K562 (cell line): ENCODE data around the gene PARD3B. TPM values are rescaled to one million over a fixed set of nuclear protein-coding genes. Genes with fewer than 3 reads are reported as not detected.

Experiments
- ATAC-seq: fragments of 200-7000 bp; cut with Tn5 transposase; 3 replicates; pipeline ENCODE4 v1.9.1; 2020; ENCODE audit warnings: moderate library complexity
- BruUV-seq: library from RNA; stranded (reverse); fragments of 400-500 nt; replicated peaks from 2 replicates; lab custom pipeline; 2021; lab: Mats Ljungman, UMichigan
- CTCF ChIA-PET: fragments of 300-600 bp; formaldehyde crosslinking; extraction: SDS; loops from one replicate; lab custom pipeline; 2021; ENCODE audit warnings: low intra/inter-chr PET ratio; lab: Yijun Ruan, JAX
- POLR2A ChIA-PET: fragments of 300-600, 350-650 bp; sonication (Branson Sonifier 250); formaldehyde crosslinking; extraction: SDS; loops from one replicate; lab custom pipeline; 2021; ENCODE audit warnings: antibody characterized with exemption, inconsistent platforms; lab: Yijun Ruan, JAX
- DNase-seq, 4 experiments: peaks; one replicate each; pipeline versions ENCODE4 v3.0.0 to v3.0.0-alpha.2; 2011 to 2018; ENCODE audit warnings: low spot score in 3 of 4, mixed read lengths in 3 of 4; ENCODE audit errors: extremely low read depth in 1 of 4
- FAIRE-seq: peaks from 2 replicates; lab custom pipeline; 2011; peaks lifted over from hg19 to GRCh38; lab: Jason Lieb, UNC
- H2AFZ ChIP-seq: 2 replicates; pipeline ENCODE4 v1.6.0; 2011; ENCODE audit warnings: low read depth, low read length, control low read depth, inconsistent platforms
- H3K27ac ChIP-seq: fragments of 200-600 bp; 3 replicates; pipeline ENCODE4 v1.8.0; 2011; ENCODE audit warnings: low read depth, mild to moderate bottlenecking, control low read depth, inconsistent platforms, low read length, moderate library complexity, mixed read lengths; ENCODE audit errors: extremely low read depth
- H3K27me3 ChIP-seq, 2 experiments: fragments of 300-600 bp in 1 of 2; 2 replicates in 1 of 2; 3 replicates in 1 of 2; pipeline versions ENCODE4 v1.6.0 to v1.8.0; 2011; ENCODE audit warnings: inconsistent platforms in 2 of 2, low read length in 2 of 2, mild to moderate bottlenecking in 1 of 2, mixed read lengths in 1 of 2, moderate library complexity in 1 of 2; ENCODE audit not compliant: control insufficient read depth in 2 of 2, insufficient read depth in 2 of 2
- H3K36me3 ChIP-seq: fragments of 300-600 bp; 3 replicates; pipeline ENCODE4 v1.8.0; 2011; ENCODE audit warnings: mild to moderate bottlenecking, low read length, inconsistent platforms; ENCODE audit not compliant: control insufficient read depth, insufficient read depth
- H3K4me1 ChIP-seq, 2 experiments: fragments of 200-600 bp in 1 of 2; replicated peaks in 1 of 2; 2 replicates in 1 of 2; 3 replicates in 1 of 2; pipeline versions ENCODE4 v1.5.1 to v1.8.0; 2011; ENCODE audit warnings: inconsistent platforms in 2 of 2, low read length in 2 of 2, mild to moderate bottlenecking in 1 of 2, mixed read lengths in 1 of 2, moderate library complexity in 1 of 2; ENCODE audit not compliant: control insufficient read depth in 2 of 2, insufficient read depth in 2 of 2
- H3K4me2 ChIP-seq: 2 replicates; pipeline ENCODE4 v1.6.1; 2011; ENCODE audit warnings: low read length, control low read depth, inconsistent platforms, mixed read lengths; ENCODE audit not compliant: insufficient read depth
- H3K4me3 ChIP-seq: fragments of 200-600 bp; sonication (generic), shearing (Covaris generic); 2 replicates; pipeline ENCODE4 v1.5.1; 2016; ENCODE audit warnings: control low read depth, inconsistent platforms
- H3K79me2 ChIP-seq: fragments of 200-600 bp; 3 replicates; pipeline ENCODE4 v1.8.0; 2011; ENCODE audit warnings: low read length, inconsistent platforms; ENCODE audit not compliant: control insufficient read depth, insufficient read depth
- H3K9ac ChIP-seq, 2 experiments: 2 replicates each; pipeline versions ENCODE4 v1.6.0 to v1.6.1; 2011; ENCODE audit warnings: low read depth in 2 of 2, low read length in 2 of 2, control low read depth in 1 of 2, inconsistent platforms in 1 of 2, mild to moderate bottlenecking in 1 of 2, mixed read lengths in 1 of 2; ENCODE audit not compliant: insufficient read depth in 1 of 2
- H3K9me1 ChIP-seq: one replicate; pipeline ENCODE4 v1.6.0; 2011; ENCODE audit warnings: inconsistent platforms, mild to moderate bottlenecking, low read length, moderate library complexity; ENCODE audit not compliant: control insufficient read depth, insufficient read depth
- H3K9me3 ChIP-seq: replicated peaks from 2 replicates; pipeline ENCODE4 v1.5.1; 2011; ENCODE audit warnings: low read depth, low read length, inconsistent platforms; ENCODE audit not compliant: control insufficient read depth, insufficient read depth
- H4K20me1 ChIP-seq: replicated peaks from 2 replicates; pipeline ENCODE4 v1.6.1; 2011; ENCODE audit warnings: low read length, inconsistent platforms, mixed read lengths; ENCODE audit not compliant: control insufficient read depth, insufficient read depth
- E2F6 ChIP-seq, 2 experiments: IDR thresholded peaks; 2 replicates each; pipeline ENCODE4 v1.6.1; 2011; ENCODE audit warnings: borderline replicate concordance in 1 of 2, control low read depth in 1 of 2, low read depth in 1 of 2, low read length in 1 of 2, mild to moderate bottlenecking in 1 of 2, mixed read lengths in 1 of 2, moderate library complexity in 1 of 2; ENCODE audit not compliant: insufficient read depth in 1 of 2, insufficient read length in 1 of 2, poor library complexity in 1 of 2, severe bottlenecking in 1 of 2; ENCODE audit errors: extremely low read depth in 1 of 2
- HCFC1 ChIP-seq: IDR thresholded peaks from 2 replicates; pipeline ENCODE4 v1.6.1; 2012; ENCODE audit warnings: low read depth, low read length, improper control_type of control experiment
- HDAC6 ChIP-seq: IDR thresholded peaks from 2 replicates; pipeline ENCODE4 v1.6.1; 2012; ENCODE audit warnings: low read depth, mild to moderate bottlenecking, control low read depth, inconsistent platforms, low read length, moderate library complexity
- NEUROD1 ChIP-seq: fragments of 150-350 bp; IDR thresholded peaks from 2 replicates; pipeline ENCODE4 v1.6.1; 2014; ENCODE audit warnings: borderline replicate concordance, low read length, low read depth; ENCODE audit not compliant: partially characterized antibody
- PTRF ChIP-seq: fragments of 450-650 bp; IDR thresholded peaks from 2 replicates; pipeline ENCODE4 v1.6.1; 2016; ENCODE audit warnings: mild to moderate bottlenecking, missing genetic modification characterization, missing compliant biosample characterization
- PYGO2 ChIP-seq: fragments of 450-650 bp; IDR thresholded peaks from 2 replicates; pipeline ENCODE4 v1.6.1; 2016; ENCODE audit warnings: mild to moderate bottlenecking, missing genetic modification characterization, moderate library complexity, missing compliant biosample characterization
- SRSF3 ChIP-seq: fragments of 200-400 bp; formaldehyde crosslinking; IDR thresholded peaks from 2 replicates; pipeline ENCODE4 v1.6.1; 2016; ENCODE audit warnings: mild to moderate bottlenecking, low read length, moderate library complexity; ENCODE audit not compliant: insufficient read depth
- TAF15 ChIP-seq: fragments of 200-400 bp; formaldehyde crosslinking; IDR thresholded peaks from 2 replicates; pipeline ENCODE4 v1.6.1; 2017; ENCODE audit warnings: mild to moderate bottlenecking, low read depth, low read length, moderate library complexity
- TRIM28 ChIP-seq: fragments of 450-650 bp; IDR thresholded peaks from 2 replicates; pipeline ENCODE4 v1.6.1; 2017
- ZEB2 ChIP-seq: fragments of 450-650 bp; IDR thresholded peaks from 2 replicates; pipeline ENCODE4 v1.6.1; 2016
- ZNF232 ChIP-seq: sonication (generic); formaldehyde crosslinking; IDR thresholded peaks from 2 replicates; pipeline ENCODE4 v1.8.0; 2022; ENCODE audit warnings: mild to moderate bottlenecking, missing genetic modification reagents
- WGBS: fragments of 100-300 bp; shearing (Covaris generic); methylation state at CpG from one replicate; pipeline ENCODE4 v1.1.6; 2016; ENCODE audit warnings: low coverage, mixed read lengths; ENCODE audit not compliant: insufficient coverage; ENCODE audit errors: missing lambda C conversion rate; 5-methylcytosine and 5-hydroxymethylcytosine counted together
- in situ Hi-C: fragments of 300-500 bp; cut with MboI; formaldehyde crosslinking; loops from 4 replicates; pipeline ENCODE4 v1.15.0; 2018; ENCODE audit warnings: inconsistent platforms, mixed read lengths
- intact Hi-C: fragments of 100-400 bp; cut with micrococcal nuclease; formaldehyde crosslinking; loops from 2 replicates; pipeline ENCODE4 v1.14.2; 2022
- polyA plus RNA-seq, 8 experiments: library from polyadenylated mRNA; depleted of rRNA in 4 of 8; stranded (reverse) in 5 of 8; unstranded in 3 of 8; fragments of >200 nt; fragmentation: Nextera tagmentation in 2 of 8; fragmentation: Illumina TruSeq in 1 of 8; extraction: Ambion mirVana in 2 of 8; extraction: Trizol in 1 of 8; gene quantifications; 2 replicates each; pipeline versions ENCODE4 v1.2.1 to v1.2.3, GENCODE V29; 2011 to 2014; ENCODE audit warnings: inconsistent platforms in 1 of 8, missing spikeins in 1 of 8
- total RNA-seq, 7 experiments: library from RNA; depleted of rRNA in 6 of 7; stranded (reverse); fragments of >200 nt in 6 of 7; fragmentation: Illumina TruSeq in 2 of 7; extraction: Trizol in 2 of 7; gene quantifications; 2 replicates each; pipeline versions ENCODE4 v1.2.1 to v1.2.3, GENCODE V29; 2011 to 2021; ENCODE audit warnings: low replicate concordance in 1 of 7
- TF ChIP-seq, protein P1 (sequence below): IDR thresholded peaks from 3 replicates; pipeline ENCODE4 v1.6.1; 2011; ENCODE audit warnings: borderline replicate concordance, mild to moderate bottlenecking, moderate library complexity; ENCODE audit not compliant: insufficient read length; ENCODE audit errors: extremely low read depth
- TF ChIP-seq, protein P2 (sequence below): sonication (generic); formaldehyde crosslinking; IDR thresholded peaks from 2 replicates; pipeline ENCODE4 v1.8.1; 2023; ENCODE audit warnings: mild to moderate bottlenecking, missing genetic modification reagents
- TF ChIP-seq, protein P3 (sequence below): fragments of 250-450 bp; sonication (Bioruptor Pico); IDR thresholded peaks from 2 replicates; pipeline ENCODE4 v1.4.0; 2020; ENCODE audit warnings: borderline replicate concordance
- TF ChIP-seq, protein P4 (sequence below): fragments of 250-450 bp; sonication (Bioruptor Pico); IDR thresholded peaks from 2 replicates; pipeline ENCODE4 v1.8.0; 2021; ENCODE audit warnings: moderate library complexity, mild to moderate bottlenecking, inconsistent platforms

PARD3B gene
- total and polyA plus RNA-seq, 9 of the 15 experiments (the other 6 are each of a cell fraction or from before 2014, with no cell fraction given), result 0.15 to 3.0 (median 1.1) TPM

DNA sequence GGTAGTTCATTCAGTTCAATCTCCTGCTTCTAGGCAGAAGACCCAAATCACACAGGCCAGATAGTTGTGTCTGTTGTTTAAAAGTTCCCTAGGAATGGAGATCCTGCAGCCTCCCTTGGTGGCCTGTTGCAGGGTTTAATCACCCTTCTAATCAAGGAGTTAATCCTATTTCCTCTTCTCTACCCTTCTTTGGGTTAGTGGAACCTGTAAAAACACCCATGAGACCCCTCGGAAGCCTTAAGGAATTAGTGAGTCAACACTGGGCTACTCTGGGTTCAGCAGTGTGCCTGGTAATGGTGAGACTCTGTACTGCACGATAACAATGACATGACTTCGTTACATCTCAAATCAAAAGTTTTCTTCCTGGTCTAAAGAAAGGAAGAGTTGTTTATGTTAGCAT is 919.4 kb downstream of the PARD3B start:
- Histone ChIP-seq H3K4me1 (no peaks in the 10 kb centered on the region), H3K9me3 (no peaks in the 10 kb centered on the region), H3K79me2 (no peaks in the 10 kb centered on the region), H2AFZ (no peak overlapping the region), H3K4me2 (no peak overlapping the region), H3K9ac (no peak overlapping the region), H4K20me1 (no peaks in the 10 kb centered on the region), H3K4me3 (no peak overlapping the region), H3K27ac (no peak overlapping the region), H3K9me1 (no peaks in the 10 kb centered on the region), H3K27me3 (no peaks in the 10 kb centered on the region), H3K36me3 (no peaks in the 10 kb centered on the region)
- FAIRE-seq (no peak), DNase-seq (no peak), ATAC-seq (no peak)
- intact Hi-C loops (no loop called here), in situ Hi-C loops (no loop called here)
- BruUV-seq, result no TSS peak
- ChIA-PET POLR2A (no interaction called here), CTCF (no interaction called here)
- WGBS, result 0% methylated on average over 2 of the region's 3 CpGs
- TF ChIP-seq, protein P1, sequence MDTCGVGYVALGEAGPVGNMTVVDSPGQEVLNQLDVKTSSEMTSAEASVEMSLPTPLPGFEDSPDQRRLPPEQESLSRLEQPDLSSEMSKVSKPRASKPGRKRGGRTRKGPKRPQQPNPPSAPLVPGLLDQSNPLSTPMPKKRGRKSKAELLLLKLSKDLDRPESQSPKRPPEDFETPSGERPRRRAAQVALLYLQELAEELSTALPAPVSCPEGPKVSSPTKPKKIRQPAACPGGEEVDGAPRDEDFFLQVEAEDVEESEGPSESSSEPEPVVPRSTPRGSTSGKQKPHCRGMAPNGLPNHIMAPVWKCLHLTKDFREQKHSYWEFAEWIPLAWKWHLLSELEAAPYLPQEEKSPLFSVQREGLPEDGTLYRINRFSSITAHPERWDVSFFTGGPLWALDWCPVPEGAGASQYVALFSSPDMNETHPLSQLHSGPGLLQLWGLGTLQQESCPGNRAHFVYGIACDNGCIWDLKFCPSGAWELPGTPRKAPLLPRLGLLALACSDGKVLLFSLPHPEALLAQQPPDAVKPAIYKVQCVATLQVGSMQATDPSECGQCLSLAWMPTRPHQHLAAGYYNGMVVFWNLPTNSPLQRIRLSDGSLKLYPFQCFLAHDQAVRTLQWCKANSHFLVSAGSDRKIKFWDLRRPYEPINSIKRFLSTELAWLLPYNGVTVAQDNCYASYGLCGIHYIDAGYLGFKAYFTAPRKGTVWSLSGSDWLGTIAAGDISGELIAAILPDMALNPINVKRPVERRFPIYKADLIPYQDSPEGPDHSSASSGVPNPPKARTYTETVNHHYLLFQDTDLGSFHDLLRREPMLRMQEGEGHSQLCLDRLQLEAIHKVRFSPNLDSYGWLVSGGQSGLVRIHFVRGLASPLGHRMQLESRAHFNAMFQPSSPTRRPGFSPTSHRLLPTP, result no peak
- TF ChIP-seq HDAC6 (no peak), E2F6 (IDR thresholded peaks at IDR 0.05; ENCODE audit: borderline replicate concordance in 1 of 2, extremely low read depth in 1 of 2, insufficient read depth in 1 of 2, insufficient read length in 1 of 2, low read depth in 1 of 2, low read length in 1 of 2, poor library complexity in 1 of 2, severe bottlenecking in 1 of 2) (no peak), ZEB2 (no peak), NEUROD1 (no peak), PTRF (no peak), TRIM28 (no peak), ZNF232 (no peak), PYGO2 (tag) (no peak), HCFC1 (no peak), SRSF3 (no peak), TAF15 (no peak)
- TF ChIP-seq, protein P2, sequence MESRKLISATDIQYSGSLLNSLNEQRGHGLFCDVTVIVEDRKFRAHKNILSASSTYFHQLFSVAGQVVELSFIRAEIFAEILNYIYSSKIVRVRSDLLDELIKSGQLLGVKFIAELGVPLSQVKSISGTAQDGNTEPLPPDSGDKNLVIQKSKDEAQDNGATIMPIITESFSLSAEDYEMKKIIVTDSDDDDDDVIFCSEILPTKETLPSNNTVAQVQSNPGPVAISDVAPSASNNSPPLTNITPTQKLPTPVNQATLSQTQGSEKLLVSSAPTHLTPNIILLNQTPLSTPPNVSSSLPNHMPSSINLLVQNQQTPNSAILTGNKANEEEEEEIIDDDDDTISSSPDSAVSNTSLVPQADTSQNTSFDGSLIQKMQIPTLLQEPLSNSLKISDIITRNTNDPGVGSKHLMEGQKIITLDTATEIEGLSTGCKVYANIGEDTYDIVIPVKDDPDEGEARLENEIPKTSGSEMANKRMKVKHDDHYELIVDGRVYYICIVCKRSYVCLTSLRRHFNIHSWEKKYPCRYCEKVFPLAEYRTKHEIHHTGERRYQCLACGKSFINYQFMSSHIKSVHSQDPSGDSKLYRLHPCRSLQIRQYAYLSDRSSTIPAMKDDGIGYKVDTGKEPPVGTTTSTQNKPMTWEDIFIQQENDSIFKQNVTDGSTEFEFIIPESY (CRISPR knock-in tag), result no peak
- TF ChIP-seq, protein P3, sequence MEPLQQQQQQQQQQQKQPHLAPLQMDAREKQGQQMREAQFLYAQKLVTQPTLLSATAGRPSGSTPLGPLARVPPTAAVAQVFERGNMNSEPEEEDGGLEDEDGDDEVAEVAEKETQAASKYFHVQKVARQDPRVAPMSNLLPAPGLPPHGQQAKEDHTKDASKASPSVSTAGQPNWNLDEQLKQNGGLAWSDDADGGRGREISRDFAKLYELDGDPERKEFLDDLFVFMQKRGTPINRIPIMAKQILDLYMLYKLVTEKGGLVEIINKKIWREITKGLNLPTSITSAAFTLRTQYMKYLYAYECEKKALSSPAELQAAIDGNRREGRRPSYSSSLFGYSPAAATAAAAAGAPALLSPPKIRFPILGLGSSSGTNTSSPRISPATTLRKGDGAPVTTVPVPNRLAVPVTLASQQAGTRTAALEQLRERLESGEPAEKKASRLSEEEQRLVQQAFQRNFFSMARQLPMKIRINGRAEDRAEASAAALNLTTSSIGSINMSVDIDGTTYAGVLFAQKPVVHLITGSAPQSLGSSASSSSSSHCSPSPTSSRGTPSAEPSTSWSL (CRISPR knock-in tag), result no peak
- TF ChIP-seq, protein P4, sequence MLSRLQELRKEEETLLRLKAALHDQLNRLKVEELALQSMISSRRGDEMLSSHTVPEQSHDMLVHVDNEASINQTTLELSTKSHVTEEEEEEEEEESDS (CRISPR knock-in tag), result no peak
